ENCODE measurements around the gene ACSM4.
"Not testable (repeated sequence)": the region's sequence is repeated elsewhere in the genome, so short reads cannot be mapped to it uniquely, and the experiment has no call there.

ACSM4 gene

GRCh38 chr12:7282844-7283243, 21.0 kb upstream of the ACSM4 start:
- POLR2A ChIA-PET: no interaction called here
- no peak for DNase-seq (ENCODE audit: low read depth, low spot score)
- TF ChIP-seq CTCF (IDR thresholded peaks at IDR 0.05; ENCODE audit: insufficient read depth, low read length, missing control alignments): no peak
- no peak overlapping the region for H3K4me3 ChIP-seq (ENCODE audit: low read depth, low read length)
- CTCF ChIA-PET: no interaction called here

GRCh38 chr12:7289743-7290142, 14.1 kb upstream of the ACSM4 start:
- no peak overlapping the region for H3K4me3 ChIP-seq (ENCODE audit: low read depth, low read length)
- DNase-seq (ENCODE audit: low read depth, low spot score): no peak
- POLR2A ChIA-PET: no interaction called here
- CTCF ChIA-PET: no interaction called here
- TF ChIP-seq CTCF (IDR thresholded peaks at IDR 0.05; ENCODE audit: insufficient read depth, low read length, missing control alignments): no peak

- H3K4me3 ChIP-seq (ENCODE audit: low read depth, low read length); CTCF ChIA-PET; POLR2A ChIA-PET; DNase-seq (ENCODE audit: low read depth, low spot score): not testable (repeated sequence)
Observed at GRCh38 chr12:7290588-7290987, 13.3 kb upstream of the ACSM4 start.

- no peak overlapping the region for H3K4me3 ChIP-seq (ENCODE audit: low read depth, low read length)
- ChIA-PET POLR2A (no interaction called here), CTCF (interaction anchor here (1.5 kb wide), 1 partner anchor 169 kb away, joined by 3 read pairs; no protein-coding TSS in a partner anchor)
- TF ChIP-seq CTCF (IDR thresholded peaks at IDR 0.05; ENCODE audit: insufficient read depth, low read length, missing control alignments): no peak
- DNase-seq (ENCODE audit: low read depth, low spot score): no peak
Observed at GRCh38 chr12:7292300-7292699, 11.6 kb upstream of the ACSM4 start.

GRCh38 chr12:7293670-7294069, 10.2 kb upstream of the ACSM4 start:
- DNase-seq (ENCODE audit: low read depth, low spot score): no peak
- no peak for TF ChIP-seq CTCF (IDR thresholded peaks at IDR 0.05; ENCODE audit: insufficient read depth, low read length, missing control alignments)
- ChIA-PET POLR2A (no interaction called here), CTCF (no interaction called here)
- no peak overlapping the region for H3K4me3 ChIP-seq (ENCODE audit: low read depth, low read length)

- CTCF ChIA-PET: no interaction called here
- POLR2A ChIA-PET: no interaction called here
- no peak overlapping the region for H3K4me3 ChIP-seq (ENCODE audit: low read depth, low read length)
- DNase-seq (ENCODE audit: low read depth, low spot score): no peak
- TF ChIP-seq CTCF (IDR thresholded peaks at IDR 0.05; ENCODE audit: insufficient read depth, low read length, missing control alignments): no peak
Observed at GRCh38 chr12:7295529-7295928, 8.3 kb upstream of the ACSM4 start.

- no peak for TF ChIP-seq CTCF (IDR thresholded peaks at IDR 0.05; ENCODE audit: insufficient read depth, low read length, missing control alignments)
- POLR2A ChIA-PET: no interaction called here
- no peak for DNase-seq (ENCODE audit: low read depth, low spot score)
- H3K4me3 ChIP-seq (ENCODE audit: low read depth, low read length): no peak overlapping the region
- CTCF ChIA-PET: no interaction called here
Observed at GRCh38 chr12:7297865-7298264, 6.0 kb upstream of the ACSM4 start.
